Endothelial cell of umbilical vein (primary cell): ENCODE measurements around the gene ISG15.

Experiments
- CTCF ChIP-seq, 2 donors: IDR thresholded peaks; 1 replicate in 1 of 2; 2 replicates in 1 of 2; pipeline ENCODE4 v1.5.1; 2011; ENCODE audit warnings: low read length in 2 of 2, mild to moderate bottlenecking in 2 of 2, moderate library complexity in 2 of 2, control low read depth in 1 of 2, inconsistent platforms in 1 of 2, low read depth in 1 of 2; ENCODE audit not compliant: insufficient read depth in 1 of 2; ENCODE audit errors: extremely low read depth in 1 of 2
- EZH2 ChIP-seq: IDR thresholded peaks from 2 replicates; pipeline ENCODE4 v1.6.1; 2012; ENCODE audit warnings: borderline replicate concordance, low read depth, mild to moderate bottlenecking, moderate library complexity, low read length, inconsistent platforms; ENCODE audit not compliant: severe bottlenecking
- POLR2AphosphoS5 ChIP-seq: IDR thresholded peaks from 2 replicates; pipeline ENCODE4 v1.6.1; 2012; ENCODE audit warnings: low read depth, mild to moderate bottlenecking, control low read depth, low read length, moderate library complexity; ENCODE audit not compliant: insufficient read depth

- TF ChIP-seq EZH2 (no peak), CTCF (IDR thresholded peaks at IDR 0.05; ENCODE audit: extremely low read depth in 1 of 2, insufficient read depth in 1 of 2, low read depth in 1 of 2, low read length in 2 of 2) (no peak), POLR2AphosphoS5 (no peak)
Observed at GRCh38 chr1:1043411-1043810, 30.1 kb downstream of the ISG15 start.
